ENCODE data around the gene AFAP1L1. TPM values are rescaled to one million over a fixed set of nuclear protein-coding genes. Genes with fewer than 3 reads are reported as not detected.

The AFAP1L1 gene
- polyA plus RNA-seq, 1 donor: 9.6 TPM

DNA sequence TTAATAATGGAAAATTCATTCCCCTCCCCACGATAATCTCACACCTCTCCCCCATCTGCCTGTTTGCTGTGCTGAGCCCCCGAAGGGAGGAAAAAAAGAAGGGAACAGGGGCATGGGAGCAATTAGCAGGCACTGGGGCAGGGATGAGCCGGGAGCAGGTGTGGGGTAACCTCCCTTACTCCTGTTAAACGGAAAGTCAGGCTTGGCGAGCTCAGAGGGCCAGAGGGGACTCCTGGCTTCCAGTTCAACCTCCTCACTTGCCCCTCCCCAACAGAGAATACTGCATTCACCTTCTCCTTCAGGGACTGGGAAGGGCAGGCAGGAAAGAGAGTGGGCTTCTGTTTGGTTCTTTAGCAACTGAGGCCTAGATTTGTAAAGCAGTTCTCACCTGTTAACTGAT, 1.6 kb downstream of the AFAP1L1 start:
- H3K4me3 ChIP-seq (ENCODE audit: low read length): no peak overlapping the region
- H3K4me1 ChIP-seq (ENCODE audit: control insufficient read depth, insufficient read depth, low read length): peaks cover 21% of the 10 kb centered on the region
- H3K36me3 ChIP-seq (ENCODE audit: control insufficient read depth, insufficient read depth, low read length): no peaks in the 10 kb centered on the region
- H3K9me3 ChIP-seq (ENCODE audit: control insufficient read depth, low read depth, low read length): peaks cover 5% of the 10 kb centered on the region
- DNase-seq: no peak
- peak overlapping the region; percentile 68 for H3K27ac ChIP-seq (ENCODE audit: low read length)
- WGBS (ENCODE audit: insufficient coverage, low lambda C conversion rate): no CpG with 5 or more reads among the region's 5 CpGs
- H3K27me3 ChIP-seq (ENCODE audit: control insufficient read depth, insufficient read depth, low read length): peaks cover 5% of the 10 kb centered on the region

DNA sequence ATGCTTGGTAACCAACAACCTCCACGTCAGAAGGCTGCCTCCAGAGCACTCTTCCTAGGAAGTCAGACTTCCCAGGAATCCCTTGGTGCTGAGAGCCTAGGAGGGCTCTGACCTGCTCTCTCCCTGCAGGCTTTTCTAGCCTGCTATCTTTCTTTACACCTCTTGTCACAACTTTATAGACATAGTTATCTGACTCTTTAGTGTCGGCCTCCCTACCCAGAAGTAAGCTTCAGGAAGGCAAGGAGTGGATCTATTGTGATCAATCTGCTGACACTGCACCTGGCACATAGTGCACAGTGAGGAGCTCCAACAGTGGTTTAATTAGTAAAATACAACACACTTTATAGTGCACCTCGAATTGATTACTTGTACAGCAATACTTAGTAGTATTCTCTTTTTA, 2.3 kb downstream of the AFAP1L1 start:
- no peak overlapping the region for H3K4me3 ChIP-seq (ENCODE audit: low read length)
- peak overlapping the region; percentile 68 for H3K27ac ChIP-seq (ENCODE audit: low read length)
- H3K9me3 ChIP-seq (ENCODE audit: control insufficient read depth, low read depth, low read length): peaks cover 2% of the 10 kb centered on the region
- peak; percentile 75 to 88 for DNase-seq
- peaks cover 21% of the 10 kb centered on the region for H3K4me1 ChIP-seq (ENCODE audit: control insufficient read depth, insufficient read depth, low read length)
- no peaks in the 10 kb centered on the region for H3K36me3 ChIP-seq (ENCODE audit: control insufficient read depth, insufficient read depth, low read length)
- peaks cover 5% of the 10 kb centered on the region for H3K27me3 ChIP-seq (ENCODE audit: control insufficient read depth, insufficient read depth, low read length)
- WGBS (ENCODE audit: insufficient coverage, low lambda C conversion rate): no CpG with 5 or more reads among the region's 3 CpGs

DNA sequence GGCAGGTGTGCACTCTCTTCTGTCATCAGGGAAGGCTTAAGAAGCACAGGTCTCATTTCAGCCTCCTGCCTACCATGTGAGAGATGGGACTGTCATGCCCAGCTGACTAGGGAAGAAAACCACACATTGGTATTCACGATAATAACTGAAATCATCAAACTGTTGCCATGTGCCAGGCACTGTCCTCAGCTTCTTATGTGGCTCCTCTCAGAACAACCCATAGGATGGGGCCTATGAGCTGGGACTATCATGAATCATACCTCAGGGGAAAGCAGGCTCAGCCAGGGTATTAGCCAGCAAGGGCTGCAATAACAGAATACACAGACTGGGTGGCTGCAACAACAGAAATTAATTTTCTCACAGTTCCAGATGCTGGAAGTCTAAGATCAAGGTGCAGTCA, 3.3 kb downstream of the AFAP1L1 start:
- H3K9me3 ChIP-seq (ENCODE audit: control insufficient read depth, low read depth, low read length): no peaks in the 10 kb centered on the region
- H3K36me3 ChIP-seq (ENCODE audit: control insufficient read depth, insufficient read depth, low read length): no peaks in the 10 kb centered on the region
- no peak overlapping the region for H3K27ac ChIP-seq (ENCODE audit: low read length)
- H3K4me3 ChIP-seq (ENCODE audit: low read length): no peak overlapping the region
- no CpG with 5 or more reads among the region's 1 CpG for WGBS (ENCODE audit: insufficient coverage, low lambda C conversion rate)
- H3K27me3 ChIP-seq (ENCODE audit: control insufficient read depth, insufficient read depth, low read length): peaks cover 7% of the 10 kb centered on the region
- no peak for DNase-seq
- H3K4me1 ChIP-seq (ENCODE audit: control insufficient read depth, insufficient read depth, low read length): peaks cover 21% of the 10 kb centered on the region

DNA sequence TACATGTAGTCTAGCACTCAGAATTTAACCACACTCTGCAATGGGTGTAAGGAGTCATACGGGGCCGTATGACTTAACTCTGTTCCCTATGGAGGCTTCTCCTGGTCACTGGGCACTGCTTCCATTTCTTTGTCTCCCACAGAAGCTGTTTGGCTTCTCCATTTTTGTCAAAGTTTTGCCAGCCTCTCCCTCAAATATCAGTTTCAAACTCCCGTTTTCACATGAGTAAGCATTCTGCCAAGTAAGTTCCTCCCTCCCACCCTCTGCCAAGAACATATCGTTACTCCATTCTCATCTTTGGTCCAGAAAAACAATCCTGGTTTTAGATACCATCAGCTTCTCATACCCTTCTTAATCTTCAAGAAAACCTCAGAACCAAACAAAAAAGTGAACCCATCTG, 6.1 kb downstream of the AFAP1L1 start:
- no peaks in the 10 kb centered on the region for H3K36me3 ChIP-seq (ENCODE audit: control insufficient read depth, insufficient read depth, low read length)
- H3K27ac ChIP-seq (ENCODE audit: low read length): no peak overlapping the region
- WGBS (ENCODE audit: insufficient coverage, low lambda C conversion rate): 86% methylated on average over 2 of the region's 4 CpGs

DNA sequence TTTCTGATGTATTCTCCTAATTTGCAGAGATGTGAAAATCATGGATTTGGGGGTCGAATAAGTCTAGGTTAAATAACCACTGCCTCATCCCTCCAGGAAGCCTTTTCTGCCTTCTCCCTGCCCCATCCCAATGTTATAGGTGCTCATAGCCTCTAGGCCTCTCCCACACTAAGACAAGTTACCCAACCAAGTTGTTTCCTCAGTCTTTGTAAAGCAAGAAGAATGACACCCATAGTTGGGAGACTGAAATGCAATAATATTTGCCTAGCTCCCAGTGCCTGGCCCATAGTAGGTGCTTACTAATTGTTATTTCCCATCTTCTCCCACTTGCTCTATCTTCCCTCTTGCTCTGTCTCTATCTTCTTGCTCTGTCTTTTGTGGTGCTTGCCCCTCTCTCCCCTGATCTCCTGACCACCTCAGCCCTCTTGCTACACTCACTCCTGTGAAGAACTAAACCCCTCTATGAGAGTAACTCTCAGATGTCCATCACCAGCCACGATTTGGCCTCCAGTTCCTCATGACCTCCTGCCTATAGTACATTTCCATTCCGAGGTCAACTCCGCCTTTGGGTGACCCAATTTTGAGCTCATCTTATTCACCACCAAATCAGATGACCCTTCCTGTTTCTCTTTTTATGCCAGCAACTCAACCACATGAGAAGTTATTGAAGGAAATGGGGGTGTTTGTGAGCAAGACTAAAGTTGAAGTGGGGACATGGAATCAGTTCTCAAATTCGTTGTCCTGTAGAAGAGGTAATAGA, 7.0 kb downstream of the AFAP1L1 start:
- H3K4me3 ChIP-seq (ENCODE audit: low read length): no peak overlapping the region
- WGBS (ENCODE audit: insufficient coverage, low lambda C conversion rate): 100% methylated on average over 1 of the region's 5 CpGs
- no peak overlapping the region for H3K27ac ChIP-seq (ENCODE audit: low read length)
- no peak for DNase-seq
- peaks cover 6% of the 10 kb centered on the region for H3K27me3 ChIP-seq (ENCODE audit: control insufficient read depth, insufficient read depth, low read length)
- peaks cover 4% of the 10 kb centered on the region for H3K4me1 ChIP-seq (ENCODE audit: control insufficient read depth, insufficient read depth, low read length)
- H3K36me3 ChIP-seq (ENCODE audit: control insufficient read depth, insufficient read depth, low read length): no peaks in the 10 kb centered on the region
- no peaks in the 10 kb centered on the region for H3K9me3 ChIP-seq (ENCODE audit: control insufficient read depth, low read depth, low read length)

More for the DNA sequence above, 6.1 kb downstream of the AFAP1L1 start:
- no peak for DNase-seq
- Histone ChIP-seq H3K4me3 (ENCODE audit: low read length) (no peak overlapping the region), H3K4me1 (ENCODE audit: control insufficient read depth, insufficient read depth, low read length) (peaks cover 12% of the 10 kb centered on the region), H3K9me3 (ENCODE audit: control insufficient read depth, low read depth, low read length) (no peaks in the 10 kb centered on the region), H3K27me3 (ENCODE audit: control insufficient read depth, insufficient read depth, low read length) (peaks cover 6% of the 10 kb centered on the region)

DNA sequence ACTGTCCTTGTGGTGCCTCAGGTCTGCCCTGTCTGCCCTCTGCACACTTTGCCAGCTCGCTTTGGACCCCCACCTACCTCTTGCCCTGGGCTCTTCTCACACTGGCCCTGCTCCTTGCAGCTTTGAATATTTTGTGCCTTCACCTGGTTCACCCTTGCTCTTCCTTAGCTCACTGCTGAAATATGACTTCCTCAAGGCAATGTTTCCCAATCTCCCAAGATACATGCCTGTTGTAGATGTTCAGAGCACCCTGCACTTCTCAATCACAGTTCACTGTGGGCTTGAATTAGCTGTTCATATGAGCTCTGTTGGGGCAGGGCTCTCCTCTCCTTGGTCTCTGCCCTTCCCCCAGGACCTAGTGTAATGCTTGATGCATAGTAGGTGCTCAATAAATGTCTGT, 8.0 kb downstream of the AFAP1L1 start:
- H3K36me3 ChIP-seq (ENCODE audit: control insufficient read depth, insufficient read depth, low read length): no peaks in the 10 kb centered on the region
- no peak overlapping the region for H3K4me3 ChIP-seq (ENCODE audit: low read length)
- H3K27me3 ChIP-seq (ENCODE audit: control insufficient read depth, insufficient read depth, low read length): peaks cover 6% of the 10 kb centered on the region
- no peaks in the 10 kb centered on the region for H3K4me1 ChIP-seq (ENCODE audit: control insufficient read depth, insufficient read depth, low read length)
- no peaks in the 10 kb centered on the region for H3K9me3 ChIP-seq (ENCODE audit: control insufficient read depth, low read depth, low read length)
- no peak for DNase-seq
- WGBS (ENCODE audit: insufficient coverage, low lambda C conversion rate): 100% methylated on average over 1 of the region's 1 CpG
- no peak overlapping the region for H3K27ac ChIP-seq (ENCODE audit: low read length)

DNA sequence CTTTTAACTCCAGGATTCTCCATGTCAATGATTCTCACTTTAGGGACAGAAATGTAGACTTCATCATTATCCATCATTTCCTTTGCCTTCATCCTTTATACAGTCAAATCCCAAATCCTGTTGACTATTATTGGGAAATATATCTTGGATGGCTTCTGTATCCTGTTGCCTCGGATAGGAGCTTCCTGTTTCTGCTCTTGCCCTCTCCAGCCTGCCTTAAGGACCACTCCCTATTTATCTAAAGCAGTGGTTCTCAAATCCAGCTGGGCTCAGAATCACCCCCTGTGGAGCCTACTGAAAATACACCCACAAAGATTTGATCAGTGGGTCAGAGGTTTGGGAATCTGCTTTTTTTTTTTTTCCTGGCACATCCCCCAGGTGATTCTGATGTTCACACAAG, 8.5 kb downstream of the AFAP1L1 start:
- Histone ChIP-seq H3K27ac (ENCODE audit: low read length) (no peak overlapping the region), H3K4me3 (ENCODE audit: low read length) (no peak overlapping the region), H3K4me1 (ENCODE audit: control insufficient read depth, insufficient read depth, low read length) (no peaks in the 10 kb centered on the region), H3K27me3 (ENCODE audit: control insufficient read depth, insufficient read depth, low read length) (peaks cover 6% of the 10 kb centered on the region), H3K36me3 (ENCODE audit: control insufficient read depth, insufficient read depth, low read length) (no peaks in the 10 kb centered on the region), H3K9me3 (ENCODE audit: control insufficient read depth, low read depth, low read length) (no peaks in the 10 kb centered on the region)
- no CpG with 5 or more reads among the region's 1 CpG for WGBS (ENCODE audit: insufficient coverage, low lambda C conversion rate)
- DNase-seq: no peak

DNA sequence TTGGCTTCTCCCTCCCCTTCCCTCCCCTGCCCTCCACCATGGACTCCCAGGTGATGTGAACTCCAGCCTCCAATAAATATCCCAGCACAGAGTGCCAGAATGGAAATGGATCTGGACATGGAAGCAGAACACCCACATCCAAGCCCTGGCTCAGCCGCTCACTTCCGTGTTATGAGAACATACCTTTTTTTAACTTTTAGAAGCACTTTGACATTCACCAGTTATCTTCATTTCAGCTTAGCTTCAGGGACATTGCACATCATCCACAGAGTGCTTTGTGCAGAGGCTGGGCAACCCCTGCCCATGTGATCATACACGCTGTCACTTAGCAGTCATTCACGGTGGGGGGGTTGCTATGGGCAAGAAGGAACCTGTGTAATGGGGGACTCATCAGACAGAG, 9.1 kb downstream of the AFAP1L1 start:
- no CpG with 5 or more reads among the region's 4 CpGs for WGBS (ENCODE audit: insufficient coverage, low lambda C conversion rate)
- DNase-seq: no peak

DNA sequence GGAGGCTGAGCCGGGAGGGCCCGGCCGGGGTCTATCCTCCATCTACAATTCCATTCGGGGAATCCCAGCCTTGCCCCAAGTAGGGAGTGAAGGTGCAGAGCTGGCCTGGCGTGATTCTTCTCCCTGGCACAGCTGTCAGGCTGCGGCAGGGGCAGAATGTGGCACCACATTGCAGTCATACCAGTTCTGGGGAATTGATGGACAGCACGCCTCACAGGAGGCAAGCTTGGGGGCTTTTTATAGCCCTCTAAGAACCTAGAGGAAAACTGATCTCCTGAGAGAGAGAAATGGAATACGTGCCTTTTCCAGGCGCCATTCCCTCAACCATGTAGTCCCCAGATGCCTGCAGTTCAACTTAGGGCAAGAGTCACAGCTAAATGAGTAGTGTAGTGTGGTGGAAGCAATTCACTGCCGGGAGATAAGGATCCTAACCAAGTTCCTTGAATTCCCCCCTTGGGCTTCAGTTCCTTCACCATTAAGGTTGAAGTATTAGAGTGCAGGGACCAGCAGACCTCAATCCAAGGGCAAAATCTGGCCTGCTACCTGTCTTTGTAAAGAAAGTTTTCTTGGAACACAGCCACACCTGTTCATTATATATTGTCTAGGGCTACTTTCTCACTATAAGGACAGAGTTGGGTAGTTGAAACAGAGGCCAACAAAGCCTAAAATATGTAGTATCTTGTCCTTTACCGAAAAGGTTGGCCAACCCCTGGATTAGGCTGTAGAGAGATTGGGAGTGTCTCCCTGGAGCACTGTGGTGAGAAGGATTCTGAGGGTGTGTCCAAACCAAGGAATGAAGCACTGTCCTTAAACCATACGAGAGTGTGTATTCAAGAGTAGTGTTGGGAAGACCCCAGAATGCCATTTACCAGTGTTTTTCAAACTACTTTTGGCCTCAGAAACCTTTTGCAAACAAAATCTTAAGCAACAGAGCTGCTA, 10.6 kb downstream of the AFAP1L1 start:
- 93% methylated on average over 5 of the region's 12 CpGs for WGBS (ENCODE audit: insufficient coverage, low lambda C conversion rate)

More for the DNA sequence above, 9.1 kb downstream of the AFAP1L1 start:
- Histone ChIP-seq H3K4me1 (ENCODE audit: control insufficient read depth, insufficient read depth, low read length) (no peaks in the 10 kb centered on the region), H3K9me3 (ENCODE audit: control insufficient read depth, low read depth, low read length) (no peaks in the 10 kb centered on the region), H3K4me3 (ENCODE audit: low read length) (no peak overlapping the region), H3K36me3 (ENCODE audit: control insufficient read depth, insufficient read depth, low read length) (no peaks in the 10 kb centered on the region), H3K27ac (ENCODE audit: low read length) (no peak overlapping the region), H3K27me3 (ENCODE audit: control insufficient read depth, insufficient read depth, low read length) (peaks cover 6% of the 10 kb centered on the region)

DNA sequence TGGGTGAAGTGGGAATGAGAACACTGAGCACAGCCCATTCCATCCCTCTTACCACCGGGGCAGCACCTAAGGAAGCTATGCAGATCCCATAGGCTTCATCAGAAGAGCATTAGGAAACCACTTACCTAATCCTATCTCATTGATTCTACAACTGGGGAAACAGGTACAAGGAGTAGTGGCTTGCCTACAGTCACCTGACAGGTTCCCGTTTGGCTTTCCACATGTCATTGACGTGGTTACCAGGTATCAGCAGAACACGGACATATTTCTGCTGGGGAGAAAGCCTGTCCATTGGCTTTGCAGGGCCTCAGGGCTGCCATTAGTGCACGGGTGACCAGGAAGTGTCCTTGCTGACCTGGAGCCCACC, 11.3 kb downstream of the AFAP1L1 start:
- Histone ChIP-seq H3K4me1 (ENCODE audit: control insufficient read depth, insufficient read depth, low read length) (no peaks in the 10 kb centered on the region), H3K27ac (ENCODE audit: low read length) (no peak overlapping the region), H3K36me3 (ENCODE audit: control insufficient read depth, insufficient read depth, low read length) (no peaks in the 10 kb centered on the region), H3K9me3 (ENCODE audit: control insufficient read depth, low read depth, low read length) (no peaks in the 10 kb centered on the region), H3K27me3 (ENCODE audit: control insufficient read depth, insufficient read depth, low read length) (peaks cover 6% of the 10 kb centered on the region), H3K4me3 (ENCODE audit: low read length) (no peak overlapping the region)
- no CpG with 5 or more reads among the region's 5 CpGs for WGBS (ENCODE audit: insufficient coverage, low lambda C conversion rate)
- no peak for DNase-seq

More for the DNA sequence above, 10.6 kb downstream of the AFAP1L1 start:
- Histone ChIP-seq H3K9me3 (ENCODE audit: control insufficient read depth, low read depth, low read length) (no peaks in the 10 kb centered on the region), H3K27me3 (ENCODE audit: control insufficient read depth, insufficient read depth, low read length) (peaks cover 6% of the 10 kb centered on the region), H3K4me3 (ENCODE audit: low read length) (no peak overlapping the region), H3K4me1 (ENCODE audit: control insufficient read depth, insufficient read depth, low read length) (no peaks in the 10 kb centered on the region), H3K36me3 (ENCODE audit: control insufficient read depth, insufficient read depth, low read length) (no peaks in the 10 kb centered on the region), H3K27ac (ENCODE audit: low read length) (no peak overlapping the region)
- DNase-seq: no peak
